T1000 (cell line): ENCODE results near the gene LYVE1.
"Not testable (repeated sequence)": the region's sequence is repeated elsewhere in the genome, so short reads cannot be mapped to it uniquely, and the experiment has no call there.

Experiments used
- DNase-seq: peaks from one replicate; lab custom pipeline; 2025; ENCODE audit warnings: mixed read lengths; lab: John Stamatoyannopoulos, UW

The LYVE1 gene, protein sequence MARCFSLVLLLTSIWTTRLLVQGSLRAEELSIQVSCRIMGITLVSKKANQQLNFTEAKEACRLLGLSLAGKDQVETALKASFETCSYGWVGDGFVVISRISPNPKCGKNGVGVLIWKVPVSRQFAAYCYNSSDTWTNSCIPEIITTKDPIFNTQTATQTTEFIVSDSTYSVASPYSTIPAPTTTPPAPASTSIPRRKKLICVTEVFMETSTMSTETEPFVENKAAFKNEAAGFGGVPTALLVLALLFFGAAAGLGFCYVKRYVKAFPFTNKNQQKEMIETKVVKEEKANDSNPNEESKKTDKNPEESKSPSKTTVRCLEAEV

DNA sequence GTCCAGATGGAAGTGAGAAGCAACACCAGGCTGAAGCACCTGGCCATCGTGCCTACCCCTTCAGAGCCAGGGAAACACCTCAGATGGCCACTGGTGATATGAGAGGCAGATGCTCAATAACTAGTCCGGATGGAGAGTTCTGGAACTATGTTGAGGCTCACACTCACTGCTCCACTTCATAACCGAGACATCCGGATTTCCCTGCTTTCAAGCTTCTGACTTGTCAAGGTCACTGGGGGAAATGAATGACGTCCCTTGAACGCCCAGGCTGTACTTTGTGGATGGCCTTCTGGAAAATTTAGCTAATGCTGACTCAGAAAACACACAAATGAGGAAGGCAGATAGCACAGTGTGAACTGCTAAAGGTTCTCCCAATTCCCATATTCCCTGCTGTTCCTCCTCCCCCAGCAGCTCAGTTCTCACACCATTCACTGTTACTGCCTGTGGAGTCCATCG, at the start of gene LYVE1:
Gene LYVE1, minus strand, starts transcription at position 180 of the 456 bp plus-strand sequence. Its CDS starts 133 bp downstream, at position 47.
- DNase-seq: no peak

DNA sequence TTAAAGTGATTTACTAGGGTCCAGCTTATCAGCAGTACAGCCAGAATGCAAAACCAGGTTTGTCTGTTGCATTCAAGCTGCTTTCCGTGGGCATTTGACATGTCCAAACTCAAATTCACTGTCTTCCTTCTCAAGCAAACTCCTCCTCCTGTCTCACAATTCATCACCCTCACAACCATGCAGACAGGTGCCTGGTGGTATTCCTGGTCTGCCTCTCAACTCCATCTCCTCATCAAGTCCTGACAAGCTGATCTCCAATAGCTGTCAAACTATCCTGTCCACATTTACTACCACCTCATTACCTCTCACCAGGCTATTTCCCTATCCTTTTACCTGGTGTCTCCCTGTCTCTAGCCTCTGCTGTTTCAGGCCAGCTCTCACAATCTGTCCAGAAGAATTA, 49.1 kb upstream of the LYVE1 start:
- DNase-seq: no peak

DNA sequence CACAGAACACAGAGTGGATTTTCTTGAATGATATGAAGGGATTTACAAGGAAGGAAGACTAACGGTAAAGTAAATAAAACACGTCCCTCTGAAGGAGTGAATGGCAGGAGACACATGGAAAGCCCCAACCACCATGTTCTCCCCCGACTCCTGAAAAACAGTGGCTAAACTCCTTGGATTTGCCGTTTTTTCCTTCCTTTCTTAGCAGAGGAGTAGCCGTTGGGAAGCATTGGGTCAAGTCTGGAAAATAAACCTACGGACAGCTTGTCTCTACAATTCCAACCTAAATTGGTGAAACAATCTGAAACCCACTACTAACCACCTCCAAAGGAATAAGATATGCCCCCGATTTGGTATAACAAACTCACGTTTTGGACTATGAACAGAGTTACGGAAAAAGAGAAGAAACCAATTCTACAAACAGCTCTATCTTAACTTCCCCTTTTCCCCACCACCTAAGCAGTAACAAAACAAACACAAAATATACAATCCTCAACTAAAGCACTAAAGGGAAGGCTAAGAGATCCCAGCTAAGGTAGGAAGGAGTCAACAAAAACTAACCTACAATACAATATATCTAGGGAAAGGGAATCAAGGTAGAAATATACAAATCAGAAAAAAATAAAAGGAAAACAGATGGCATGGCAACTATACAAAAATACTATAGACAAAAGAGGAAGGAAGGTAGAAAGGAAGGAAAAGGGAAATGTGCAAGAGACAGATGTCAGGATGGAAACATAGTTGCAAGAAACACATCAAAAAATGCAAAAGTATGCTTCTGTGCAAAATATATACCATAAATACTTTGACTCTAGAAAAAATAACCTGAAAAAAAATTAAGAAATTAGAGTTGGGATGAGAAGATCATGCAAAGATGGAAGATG, 43.8 kb upstream of the LYVE1 start:
- DNase-seq: no peak

DNA sequence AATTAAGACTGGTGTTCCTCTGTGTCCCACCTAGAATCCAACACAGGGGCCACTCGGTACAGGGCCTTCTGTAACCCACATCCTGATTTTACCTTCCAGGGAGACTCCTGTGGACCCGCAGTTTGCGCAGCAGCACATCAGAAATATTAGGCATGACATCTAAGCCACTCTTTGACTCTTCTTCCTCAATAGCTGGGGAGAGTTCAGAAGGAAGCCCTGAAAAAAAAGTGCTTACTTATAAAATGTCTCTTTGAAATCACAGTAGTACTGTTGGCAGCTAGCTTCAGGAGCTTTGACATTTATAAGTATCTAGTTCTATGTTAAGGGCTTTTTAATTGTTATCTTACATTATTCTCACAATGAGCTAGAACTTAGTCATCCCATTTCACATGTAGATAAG, 41.2 kb upstream of the LYVE1 start:
- no peak for DNase-seq

DNA sequence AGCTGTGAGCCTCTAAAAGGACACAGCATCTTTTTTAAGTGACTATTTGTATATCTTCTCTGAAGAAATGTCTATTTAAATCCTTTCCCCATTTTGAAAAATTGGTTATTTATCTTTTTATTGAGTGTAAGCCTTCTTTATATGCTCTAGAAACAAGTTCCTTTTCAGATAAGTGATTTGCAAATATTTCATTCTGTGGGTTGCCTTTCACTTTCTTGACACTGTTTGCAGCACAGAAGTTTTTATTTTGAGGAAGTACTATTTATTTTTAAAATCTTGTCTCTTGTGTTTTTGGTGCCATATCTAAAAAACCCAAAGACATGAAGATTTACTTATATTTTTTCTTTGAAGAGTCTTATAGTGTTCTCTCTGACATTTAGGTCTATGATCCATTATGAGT, 40.1 kb upstream of the LYVE1 start:
- DNase-seq: no peak

DNA sequence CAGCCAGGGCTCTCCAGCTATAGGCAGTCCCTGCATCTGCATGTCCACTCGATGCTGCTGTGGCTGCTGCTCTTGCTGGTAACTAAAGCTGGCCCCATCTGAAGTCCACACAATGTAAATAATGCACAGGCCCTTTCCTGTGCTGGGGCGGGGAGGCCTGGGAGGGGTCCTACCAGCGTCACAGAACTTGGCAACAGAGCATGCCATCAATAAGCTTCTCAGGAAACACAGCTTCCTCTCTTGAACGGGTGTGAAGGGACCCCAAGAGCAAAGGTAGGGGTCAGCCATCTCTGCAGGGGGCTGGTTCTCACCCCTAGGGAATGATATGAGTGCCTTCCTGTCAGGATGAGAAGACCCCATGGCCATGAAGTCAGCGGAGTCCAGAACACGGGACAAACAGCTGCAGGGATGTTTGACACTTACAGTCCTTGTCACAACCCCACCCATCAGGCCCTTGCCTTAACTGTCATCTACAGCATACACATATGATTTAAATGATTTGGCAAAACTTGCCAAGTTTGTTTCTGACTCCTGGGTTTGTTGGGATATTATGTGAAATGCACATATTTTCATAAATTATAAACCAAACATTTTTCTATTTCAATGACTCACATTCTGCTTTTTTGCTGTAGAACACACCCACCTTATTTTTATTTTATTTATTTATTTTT, 39.1 kb upstream of the LYVE1 start:
- no peak for DNase-seq

DNA sequence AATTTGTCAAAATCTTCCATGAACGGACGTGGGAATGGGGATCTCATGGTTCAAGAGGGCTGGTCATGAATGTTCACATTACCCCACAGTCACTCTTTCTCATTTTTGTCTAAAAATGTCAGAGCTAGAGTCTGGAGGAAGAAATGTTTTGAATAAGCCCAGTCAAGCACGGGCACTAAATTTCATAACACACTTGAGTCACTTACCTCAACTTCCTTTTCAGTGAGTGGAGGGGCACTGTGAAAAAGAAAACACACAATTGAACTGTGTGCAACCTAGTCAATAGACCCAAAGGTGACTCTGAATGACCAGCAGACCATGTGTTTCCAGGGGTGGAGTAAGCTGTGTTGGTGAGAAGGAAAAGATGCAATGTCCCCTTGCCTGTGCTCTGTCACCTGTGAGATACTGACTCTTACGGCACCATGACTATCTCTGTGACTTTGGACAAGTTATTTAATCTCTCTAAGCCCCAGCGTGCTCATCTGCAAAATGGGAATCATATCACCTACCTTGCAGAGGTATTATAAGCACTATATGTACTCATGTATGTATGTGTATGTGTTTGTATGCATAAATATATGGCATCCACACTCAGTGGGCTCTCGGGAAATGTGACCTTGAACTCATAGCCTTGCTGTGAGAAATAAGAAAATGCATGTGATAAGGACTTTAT, 38.2 kb upstream of the LYVE1 start:
- no peak for DNase-seq

DNA sequence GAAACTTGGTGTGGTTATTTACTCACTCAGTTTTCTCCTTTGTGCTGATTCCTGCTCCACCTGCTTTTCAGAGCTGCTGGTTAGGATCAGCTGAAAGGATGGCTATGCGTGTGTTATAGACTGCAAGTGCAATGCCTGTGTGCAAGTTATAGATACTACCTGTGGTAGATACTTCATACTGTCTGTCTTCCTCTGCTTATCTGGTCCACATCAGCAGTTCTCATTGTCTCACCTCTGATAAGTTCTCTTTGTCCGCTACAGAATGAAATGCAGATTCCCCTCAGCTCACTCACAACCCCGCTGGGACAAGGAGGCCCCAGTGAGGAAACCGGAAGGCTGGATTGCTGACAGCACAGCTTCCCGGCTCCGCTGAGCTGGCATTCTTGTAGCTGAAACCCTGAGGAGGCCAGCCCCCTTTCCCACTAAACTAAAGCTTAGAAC, 37.5 kb upstream of the LYVE1 start:
- no peak for DNase-seq

DNA sequence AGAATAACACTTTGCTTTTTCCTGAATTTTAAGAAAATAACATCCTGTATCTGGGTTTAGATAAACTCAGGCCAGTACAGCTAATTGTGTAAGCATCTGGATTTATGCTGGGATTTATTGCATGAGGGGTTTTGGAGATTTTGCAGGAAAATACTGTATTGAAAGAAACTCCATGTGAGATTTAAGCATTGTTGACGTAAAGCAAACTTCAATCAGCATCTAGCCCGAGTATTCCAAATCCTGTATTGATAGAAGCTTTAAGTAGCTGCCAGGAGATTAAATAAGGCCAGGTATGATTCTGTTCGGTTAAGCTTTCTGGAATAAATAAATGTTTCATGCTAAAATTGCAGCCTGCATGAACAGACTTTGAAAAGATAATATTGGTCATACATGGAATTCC, 36.3 kb upstream of the LYVE1 start:
- no peak for DNase-seq

DNA sequence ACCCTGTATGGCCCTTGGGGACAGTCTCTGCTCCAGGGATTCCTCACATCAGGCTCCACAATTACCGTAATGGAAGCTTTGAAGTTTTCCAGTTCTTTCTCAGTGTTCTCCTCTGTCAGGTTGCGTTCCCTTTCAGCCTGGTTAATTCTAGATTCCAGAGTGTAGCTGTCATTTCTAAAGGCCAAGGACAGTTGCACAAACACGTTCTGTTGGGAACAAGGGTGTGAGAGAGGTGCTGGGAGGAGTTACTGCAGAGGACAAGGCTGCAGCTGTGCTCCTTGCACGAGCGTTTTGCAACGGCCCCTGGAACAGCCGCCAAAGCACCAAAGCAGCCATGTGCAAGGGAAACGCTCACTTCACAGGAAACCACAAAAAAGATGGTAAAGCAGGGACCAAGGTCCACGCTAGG, 35.9 kb upstream of the LYVE1 start:
- DNase-seq: no peak

DNA sequence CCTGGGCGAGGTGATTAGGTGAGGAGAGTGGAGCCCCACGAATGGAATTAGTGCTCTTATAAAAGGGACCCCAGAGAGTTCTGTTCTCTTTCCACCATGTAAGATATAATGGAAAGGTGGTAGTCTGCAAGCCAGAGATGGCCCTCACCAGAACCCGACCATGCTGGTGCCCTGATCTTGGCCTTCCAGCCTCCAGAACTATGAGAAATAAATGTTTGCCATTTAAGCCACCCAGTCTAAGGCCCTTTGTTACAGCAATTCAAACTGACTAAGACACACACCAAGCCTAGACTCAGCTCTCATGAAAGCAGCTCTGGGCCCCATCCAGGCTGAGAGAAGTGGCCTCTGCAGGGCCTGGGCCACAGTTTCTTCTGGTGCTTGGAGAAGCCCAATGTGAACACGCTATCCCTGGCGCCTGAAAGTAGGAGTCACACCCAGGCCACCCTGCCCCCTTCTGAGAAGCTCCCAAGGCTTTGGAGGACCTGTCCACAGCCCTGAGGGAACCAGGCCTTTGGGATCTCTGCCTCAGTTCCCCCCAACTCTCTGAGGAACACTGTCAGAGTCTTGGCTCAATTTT, 35.3 kb upstream of the LYVE1 start:
- no peak for DNase-seq

DNA sequence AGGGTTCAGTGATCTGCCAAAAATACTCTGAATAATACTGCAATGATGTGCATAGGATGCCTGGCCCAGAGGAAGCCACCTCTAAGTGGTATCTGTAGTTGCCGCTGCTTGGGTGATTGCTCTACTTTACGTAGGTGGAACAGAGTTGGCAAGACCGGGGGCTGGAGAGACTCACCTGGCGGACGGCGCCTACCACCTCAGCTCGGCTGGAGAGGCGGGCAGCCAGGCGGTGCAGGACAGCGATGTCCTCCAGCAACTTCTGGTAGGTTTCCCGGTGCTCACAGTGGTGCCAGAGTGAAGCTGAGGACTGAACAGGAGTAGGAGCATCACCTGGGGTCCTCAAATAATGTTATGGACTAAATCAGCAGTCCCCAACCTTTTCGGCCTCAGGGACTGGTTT, 34.5 kb upstream of the LYVE1 start:
- DNase-seq: no peak

DNA sequence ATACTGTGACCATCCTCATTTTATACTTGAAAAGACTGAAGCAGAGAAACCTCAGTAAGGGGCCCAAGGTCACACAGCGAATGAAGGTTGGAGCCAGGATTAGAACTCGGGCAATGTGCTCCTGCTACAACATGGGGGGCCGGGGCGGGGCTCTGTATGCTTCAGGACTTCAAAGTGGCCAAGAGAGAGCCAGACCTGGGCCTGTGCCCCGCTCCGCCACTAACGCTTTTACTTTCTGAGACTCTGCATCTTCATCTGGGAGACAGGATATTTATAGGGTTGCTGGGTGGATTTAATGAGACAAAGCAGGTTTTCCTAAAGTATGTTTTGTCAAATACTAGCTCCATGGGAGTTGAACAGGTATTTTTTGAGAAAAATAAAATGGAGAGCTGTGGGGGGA, 33.9 kb upstream of the LYVE1 start:
- no peak for DNase-seq

DNA sequence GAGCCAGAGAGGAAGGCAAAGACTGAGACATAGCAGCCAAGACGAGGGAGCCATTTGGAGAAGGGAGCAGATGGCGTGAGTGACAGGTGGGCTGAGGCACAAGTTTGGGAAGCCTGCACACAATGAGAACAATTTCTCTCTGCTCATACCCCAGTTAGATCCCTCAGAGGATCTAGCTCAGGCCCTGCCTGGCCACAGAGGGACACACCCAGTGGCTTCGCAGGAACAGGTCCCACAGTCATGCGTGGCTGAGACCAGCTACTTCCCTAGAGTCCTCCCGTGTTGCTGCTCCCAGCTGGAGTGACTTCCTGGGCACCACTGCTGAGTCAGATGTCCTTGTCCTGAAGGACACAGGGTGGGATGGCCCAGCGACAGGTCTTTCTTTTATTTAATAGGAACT, 33.4 kb upstream of the LYVE1 start:
- DNase-seq: no peak

DNA sequence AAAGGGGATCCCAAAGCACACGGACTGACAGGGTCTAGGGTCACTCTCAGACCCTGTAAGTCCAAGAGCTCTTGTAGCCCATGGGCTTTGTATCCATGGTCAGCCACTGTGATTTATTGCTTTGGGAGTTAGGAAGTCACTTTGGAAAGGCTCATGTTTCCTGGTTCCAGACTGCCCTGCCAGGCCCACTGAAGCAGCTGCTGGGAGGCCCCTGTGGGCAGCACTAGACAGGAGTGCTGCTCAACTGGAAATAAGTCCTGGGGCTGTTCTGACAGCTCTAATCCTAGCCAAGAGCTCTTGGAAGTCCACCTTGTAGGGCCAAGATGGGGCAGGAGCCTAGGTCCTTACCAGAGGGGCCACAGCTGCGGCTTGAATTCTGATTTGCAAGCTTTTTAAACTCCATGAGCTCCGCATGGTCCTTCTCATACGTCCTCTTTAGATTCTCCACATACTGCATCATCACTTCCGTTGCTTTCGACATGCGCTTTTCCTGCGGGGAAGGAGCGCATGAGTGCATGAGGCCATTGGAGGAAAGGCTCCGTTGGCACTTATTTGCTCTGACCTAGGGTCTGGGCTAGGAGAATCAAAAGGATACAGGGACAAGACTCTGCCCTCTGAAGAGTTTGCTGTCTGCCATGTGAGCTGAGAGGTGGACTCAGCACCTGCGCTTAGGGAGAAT, 32.2 kb upstream of the LYVE1 start:
- DNase-seq: no peak

DNA sequence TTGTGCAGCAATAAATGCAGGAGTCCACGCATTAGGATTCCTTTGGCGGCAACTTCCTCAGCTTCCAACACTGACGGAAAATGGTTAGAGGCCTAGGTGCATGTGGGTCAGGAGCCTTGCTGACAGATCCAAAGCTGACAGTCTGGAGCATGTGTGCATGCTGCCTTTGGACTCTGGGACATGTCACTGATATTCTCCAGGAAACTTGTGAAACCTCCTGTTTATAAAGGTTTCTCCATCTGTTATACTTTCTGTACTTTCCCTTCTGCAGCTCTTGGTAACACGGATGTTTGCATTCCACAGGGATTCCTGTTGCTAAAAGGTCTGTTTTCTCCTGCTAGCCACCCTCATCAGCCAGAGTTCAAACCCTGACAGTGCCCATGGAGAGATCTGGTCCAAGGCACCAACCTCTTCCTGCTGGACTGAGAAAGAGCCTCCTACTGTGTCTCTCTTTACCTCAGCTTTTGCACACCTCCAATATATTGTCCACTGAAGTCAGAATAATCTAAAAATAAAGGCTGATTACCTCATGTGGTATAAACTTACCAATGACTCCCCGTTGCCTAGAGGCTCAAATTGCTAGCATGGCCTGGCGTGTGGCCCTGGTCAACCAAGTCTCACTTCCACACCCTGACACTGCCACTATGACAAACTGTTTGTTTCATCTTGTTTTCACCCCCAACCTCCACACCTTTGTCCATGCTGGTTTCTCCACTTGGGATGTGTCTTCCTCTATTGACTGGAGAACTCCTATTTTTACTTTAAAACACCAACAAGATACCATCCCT, 31.1 kb upstream of the LYVE1 start:
- DNase-seq: no peak

DNA sequence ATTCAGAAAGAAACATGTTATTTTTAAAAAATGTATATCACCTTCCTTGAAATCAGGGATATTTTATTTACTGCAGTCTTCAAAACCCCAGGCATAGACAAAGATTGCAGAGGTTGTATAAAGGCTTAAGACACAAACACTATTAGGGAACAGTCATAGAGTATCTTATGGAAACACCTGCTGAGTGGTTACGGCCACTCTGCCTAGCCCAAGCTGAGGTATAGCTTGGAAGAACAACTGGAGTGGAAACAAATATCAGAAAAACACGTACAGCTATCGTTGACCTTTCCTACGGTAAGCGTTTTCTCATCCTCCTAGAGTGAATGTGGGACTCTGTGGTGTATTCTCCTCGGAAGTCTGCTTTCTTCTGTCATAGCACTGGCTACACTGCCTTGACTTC, 30.4 kb upstream of the LYVE1 start:
- DNase-seq: no peak

DNA sequence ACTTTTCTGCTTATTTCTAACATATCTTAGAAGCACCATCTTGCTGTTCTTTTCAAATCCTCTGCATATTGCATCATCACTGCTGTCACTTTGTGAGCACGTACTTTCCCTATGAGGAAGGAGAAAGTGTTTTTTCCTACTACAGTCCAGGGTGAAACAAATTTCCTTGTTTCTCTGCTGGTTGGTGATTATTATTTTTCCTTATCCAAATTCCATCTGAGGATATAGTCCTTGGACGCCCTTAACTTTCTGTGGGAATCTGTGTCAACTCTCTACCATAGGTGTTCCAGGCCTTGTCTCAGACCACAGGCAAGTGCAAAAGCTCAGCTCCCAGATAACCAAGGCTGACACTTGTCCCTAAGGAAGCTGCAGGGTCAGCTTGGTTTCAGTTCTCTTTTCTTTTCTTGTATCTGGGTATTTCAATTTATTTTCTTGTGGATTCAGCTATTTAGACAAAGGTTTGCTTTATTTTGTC, 29.4 kb upstream of the LYVE1 start:
- no peak for DNase-seq

DNA sequence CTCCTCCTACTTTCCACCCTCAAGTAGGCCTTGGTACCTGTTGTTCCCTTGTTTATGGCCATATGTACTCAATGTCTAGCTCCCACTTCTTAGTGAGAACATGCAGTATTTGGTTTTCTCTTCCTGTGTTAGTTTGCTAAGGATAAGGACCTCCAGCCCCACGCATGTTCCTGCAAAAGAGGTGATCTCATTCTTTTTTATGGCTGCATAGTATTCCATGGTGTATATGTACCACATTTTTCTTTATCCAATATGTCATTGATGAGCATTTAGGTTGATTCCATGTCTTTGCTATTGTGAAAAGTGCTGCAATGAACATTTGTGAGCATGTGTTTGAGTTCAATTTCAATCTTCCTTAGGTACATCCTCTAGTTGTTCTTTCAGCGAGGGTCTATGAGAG, 27.4 kb upstream of the LYVE1 start:
- DNase-seq: not testable (repeated sequence)

DNA sequence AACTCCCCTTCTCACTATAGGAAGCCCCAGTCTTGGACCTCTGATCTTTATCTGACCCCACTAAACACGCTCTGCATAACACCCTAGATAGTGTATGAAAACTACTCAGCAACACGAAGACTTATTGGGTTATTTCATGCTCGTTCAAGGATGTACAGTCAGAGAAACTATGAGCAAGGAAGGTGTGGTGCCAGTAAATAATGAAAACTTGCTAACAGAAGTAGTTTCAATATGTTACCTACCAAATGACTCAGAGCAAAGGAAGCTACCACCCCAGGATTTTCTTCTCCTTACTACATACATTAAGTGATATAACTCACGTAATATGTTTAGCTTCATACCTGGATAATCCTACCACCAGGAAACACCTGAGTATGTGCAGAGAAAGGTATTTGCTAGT, 25.9 kb upstream of the LYVE1 start:
- DNase-seq: no peak
